MM.1S (cell line): ENCODE results near the gene SLC44A1.

Experiments
- CTCF ChIP-seq: fragments of 300-600 bp; sonication (generic); IDR thresholded peaks from 2 replicates; pipeline ENCODE4 v1.5.1; 2016; ENCODE audit warnings: antibody characterized with exemption, low read length, mixed read lengths
- EZH2 ChIP-seq: fragments of 300-600 bp; sonication (generic); optimal IDR thresholded peaks from 2 replicates; pipeline ENCODE3; 2017; ENCODE audit warnings: low read depth, mild to moderate bottlenecking, antibody characterized with exemption, low read length, mixed read lengths
- EZH2phosphoT487 ChIP-seq: fragments of 300-600 bp; sonication (generic); IDR thresholded peaks from 2 replicates; pipeline ENCODE4 v1.6.1; 2018; ENCODE audit warnings: antibody characterized with exemption, low read length

- TF ChIP-seq CTCF: no peak
- TF ChIP-seq EZH2: no peak
- no peak for TF ChIP-seq EZH2phosphoT487
Measured at GRCh38 chr9:105447386-105447813, 202.9 kb downstream of the SLC44A1 start.
